HG03097 (cell line): ENCODE results near the gene KRT8.

Experiments used
- ATAC-seq: cut with Tn5 transposase; IDR thresholded peaks from one replicate; pipeline ENCODE4 v1.9.1; 2021; ENCODE audit not compliant: unreplicated experiment, low FRiP score

Gene KRT8

DNA sequence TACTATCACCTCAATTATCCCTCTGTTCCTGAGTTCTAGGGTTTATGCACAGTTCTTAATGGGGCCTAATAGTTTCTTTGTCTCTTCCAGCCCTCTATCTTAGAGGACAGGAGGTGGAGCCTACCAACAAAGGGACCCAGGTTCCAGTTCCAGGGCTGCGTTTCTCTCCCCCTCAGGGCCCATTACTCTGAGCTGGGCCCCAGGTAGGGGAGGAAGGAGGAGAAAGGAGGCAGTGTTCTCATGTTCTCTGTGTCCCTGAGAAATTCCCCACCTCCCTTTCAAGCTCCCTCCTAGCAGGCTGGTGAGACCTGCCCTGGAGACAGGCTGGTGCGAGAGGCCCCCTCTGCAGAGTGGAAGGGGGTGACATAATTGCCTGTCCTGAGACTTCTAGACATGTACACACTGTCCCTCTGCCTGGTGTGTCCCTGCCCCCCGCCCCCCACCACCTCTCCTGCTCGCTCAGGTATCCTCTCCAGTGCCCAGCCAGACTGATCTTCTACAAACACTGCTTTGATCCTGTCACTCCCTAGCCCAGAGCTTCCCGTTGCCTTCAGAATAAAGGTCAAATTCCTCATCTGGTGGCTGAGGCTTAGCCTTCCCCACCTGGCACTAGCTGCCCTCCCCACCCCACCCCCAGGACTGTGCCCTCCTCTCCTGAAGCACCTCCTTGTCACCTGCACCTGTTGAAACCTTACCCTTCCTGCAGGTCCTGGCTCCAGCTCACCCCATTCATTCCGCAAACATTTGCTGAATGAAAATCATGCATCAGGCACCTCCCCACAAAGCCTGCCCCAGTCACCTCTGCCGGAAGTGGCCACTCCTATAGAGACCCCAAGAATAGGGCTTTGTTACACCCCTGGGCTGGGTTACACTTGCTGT, 21.1 kb upstream of the KRT8 start:
- no peak for ATAC-seq

DNA sequence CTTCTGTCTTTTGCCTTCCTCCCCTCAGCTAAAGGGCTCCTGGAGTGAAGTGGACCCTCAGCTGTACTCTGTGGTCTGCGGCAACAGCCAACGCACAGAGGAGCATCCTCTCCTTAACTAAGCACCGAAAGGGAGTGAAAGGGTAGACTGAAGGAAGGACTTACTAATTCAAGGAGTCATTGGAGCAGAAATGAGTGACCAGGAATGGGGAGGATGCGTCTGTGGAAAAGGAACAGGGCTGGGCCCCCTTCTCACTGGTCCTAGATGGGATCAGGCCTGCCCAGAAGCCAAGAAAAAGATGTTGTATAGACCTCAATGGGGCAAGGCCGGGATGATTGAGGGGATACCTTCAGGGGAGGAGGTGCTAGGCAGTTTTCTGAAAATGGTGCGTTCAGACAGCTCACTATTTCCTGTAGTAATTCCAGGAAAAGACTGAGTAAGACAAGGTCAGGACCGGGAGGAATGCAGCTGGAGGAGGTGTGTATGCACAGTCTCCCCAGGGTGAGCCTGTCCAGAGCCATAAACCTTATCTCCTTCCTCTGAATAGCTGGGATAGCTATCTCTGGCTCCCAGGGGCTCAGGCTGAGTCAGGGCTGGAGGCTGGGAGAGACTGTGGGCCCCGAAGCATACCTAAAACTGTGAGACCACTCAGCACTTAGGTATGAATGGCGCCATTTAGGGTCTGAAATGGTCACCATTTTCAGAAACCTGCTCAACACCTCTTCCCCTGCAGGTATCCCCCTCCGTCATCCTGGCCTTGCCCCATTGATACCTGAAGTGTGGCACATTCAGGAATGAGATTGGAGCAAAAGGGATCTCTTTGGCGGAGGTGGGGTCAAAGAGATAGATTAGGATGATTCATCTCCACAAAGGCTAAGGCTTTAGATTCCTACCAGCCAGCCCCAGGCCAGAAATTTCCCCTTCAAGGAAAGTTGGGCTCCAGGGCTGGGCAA, 20.2 kb upstream of the KRT8 start:
- no peak for ATAC-seq

DNA sequence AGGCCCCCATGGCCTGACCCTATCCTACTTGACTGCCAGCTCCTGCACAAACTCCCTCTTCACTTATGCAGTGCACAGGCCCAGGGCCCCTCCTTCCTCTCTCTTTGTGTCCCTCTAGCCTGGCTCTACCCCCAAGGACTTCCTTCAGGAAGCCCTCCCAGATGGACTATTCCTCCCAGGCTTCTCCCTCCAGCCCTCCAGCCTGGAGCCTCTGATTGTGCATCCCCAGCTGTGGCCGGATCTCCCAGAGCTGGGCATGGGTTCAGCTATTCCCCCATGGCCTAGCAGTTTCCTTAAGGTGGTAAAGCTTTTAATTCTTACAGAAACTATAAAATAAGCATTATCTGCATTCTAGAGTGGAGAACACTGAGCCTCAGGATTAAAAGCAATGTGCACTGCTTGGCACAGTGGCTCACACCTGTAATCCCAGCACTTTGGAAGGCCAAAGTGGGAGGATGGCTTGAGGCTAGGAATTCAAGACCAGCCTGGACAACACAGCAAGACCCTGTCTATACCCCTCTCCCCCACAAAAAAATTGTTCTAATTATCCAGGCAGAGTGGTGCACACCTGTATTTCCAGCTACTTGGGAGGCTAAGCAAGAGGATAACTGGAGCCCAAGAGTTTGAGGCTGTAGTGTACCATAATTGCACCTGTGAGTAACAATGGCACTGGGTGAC, 16.8 kb upstream of the KRT8 start:
- no peak for ATAC-seq

DNA sequence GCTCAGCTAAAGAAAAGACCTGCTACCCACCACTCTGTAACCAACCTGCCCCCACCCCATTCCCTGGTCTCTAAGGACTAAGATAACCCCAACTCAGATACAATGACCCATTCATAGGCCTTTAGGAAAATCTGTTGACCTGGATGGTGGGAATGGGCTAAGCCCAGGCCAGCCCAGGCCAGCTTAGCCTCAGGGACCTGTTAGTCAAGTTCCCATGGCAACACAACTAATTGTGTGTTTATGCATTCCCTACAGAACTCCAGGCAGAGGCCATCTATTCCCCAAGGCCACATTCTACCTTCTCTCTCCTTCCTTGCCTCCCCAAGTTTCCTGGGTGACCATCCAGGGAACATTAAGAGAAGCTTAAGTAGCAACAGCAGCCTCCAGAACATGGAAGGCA, 16.1 kb upstream of the KRT8 start:
- no peak for ATAC-seq

DNA sequence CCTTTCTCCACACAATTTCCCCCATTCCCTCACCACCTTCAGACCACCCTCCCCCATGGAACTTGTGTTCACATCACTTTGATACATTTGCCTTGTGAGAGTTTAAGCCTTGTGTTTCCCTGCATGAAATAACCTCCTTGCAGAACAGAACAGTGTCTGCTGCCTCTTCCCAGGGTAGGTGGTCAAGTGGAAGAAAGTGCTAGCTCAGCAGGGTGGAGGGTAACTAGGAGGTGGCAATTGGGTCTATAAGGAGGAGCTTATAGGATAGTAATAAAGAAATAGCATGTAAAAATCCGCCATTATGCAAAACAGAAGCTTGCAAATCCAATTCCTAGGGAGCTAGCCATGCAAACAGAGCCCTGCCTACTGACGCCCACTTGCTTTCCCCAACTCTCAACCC, 13.9 kb upstream of the KRT8 start:
- ATAC-seq, result no peak

DNA sequence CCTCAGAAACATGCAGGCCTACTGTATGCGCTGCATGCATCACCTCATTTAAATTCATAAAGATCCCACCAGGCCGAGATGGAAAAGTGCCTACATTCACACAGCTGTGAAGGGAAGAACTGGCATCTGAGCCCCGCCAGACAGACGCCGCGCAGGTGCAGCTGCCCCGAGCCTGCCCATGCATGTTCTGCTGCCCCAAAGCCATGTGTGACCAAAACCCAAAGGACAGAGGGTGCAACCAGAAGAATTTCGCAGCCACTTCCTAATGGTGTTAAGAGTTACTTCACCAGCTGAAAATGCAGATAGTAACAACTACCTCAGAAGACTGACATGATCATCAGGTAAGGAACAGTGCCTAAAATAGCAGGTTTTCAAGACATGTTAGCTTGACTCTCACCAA, 13.5 kb upstream of the KRT8 start:
- ATAC-seq, result no peak

DNA sequence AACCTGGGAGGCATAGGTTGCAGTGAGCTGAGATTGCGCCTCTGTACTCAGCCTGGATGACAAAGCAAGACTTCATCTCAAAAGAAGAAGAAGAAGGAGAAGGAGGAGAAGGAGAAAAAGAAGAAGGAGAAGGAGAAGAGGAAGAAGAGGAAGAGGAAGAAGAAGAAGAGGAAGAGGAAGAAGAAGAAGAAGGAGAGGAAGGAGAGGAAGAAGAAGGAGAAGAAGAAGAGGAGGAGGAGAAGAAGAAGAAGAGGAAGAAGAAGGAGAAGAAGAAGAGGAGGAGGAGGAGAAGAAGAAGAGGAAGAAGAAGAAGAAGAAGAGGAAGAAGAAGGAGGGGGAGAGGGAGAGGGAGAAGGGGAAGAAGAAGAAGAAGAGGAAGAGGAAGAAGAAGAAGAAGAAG, 12.9 kb upstream of the KRT8 start:
- no peak for ATAC-seq

DNA sequence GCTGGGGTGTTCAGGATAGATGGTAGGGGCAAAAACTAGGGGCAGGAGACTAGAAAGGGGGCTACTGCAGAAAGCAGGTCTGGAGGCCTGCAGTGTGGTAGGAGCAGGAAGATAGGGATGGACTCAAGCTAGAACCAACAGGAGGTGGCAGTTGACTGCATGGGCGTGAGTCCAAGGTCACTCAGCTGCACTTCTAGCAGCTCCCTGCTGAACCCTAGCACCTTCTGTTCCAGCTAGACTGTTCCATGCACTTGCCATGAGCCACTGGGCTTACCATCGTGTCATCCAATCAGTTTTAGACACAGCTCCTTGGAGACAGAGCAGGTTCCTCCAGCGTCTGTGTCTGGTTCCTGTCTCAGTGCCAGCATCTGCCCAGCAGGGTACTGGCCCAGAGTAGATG, 11.3 kb upstream of the KRT8 start:
- no peak for ATAC-seq

DNA sequence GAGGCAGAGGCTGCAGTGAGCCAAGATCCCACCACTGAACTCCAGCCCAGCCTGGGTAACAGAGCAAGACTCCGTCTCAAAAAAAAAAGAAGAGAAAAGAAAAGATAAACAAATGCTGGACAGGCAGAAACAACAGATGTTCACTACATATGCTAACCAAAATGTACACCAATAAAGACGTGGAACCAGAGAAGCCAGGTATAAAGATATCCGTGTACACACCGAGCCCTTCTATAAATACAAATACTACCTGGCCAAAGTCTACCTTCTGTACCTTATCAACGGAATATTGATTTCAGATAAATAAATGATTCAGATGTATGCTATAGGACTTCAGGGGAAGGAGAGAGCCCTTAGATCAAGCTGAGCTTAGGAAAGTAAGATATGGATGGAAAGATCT, 10.8 kb upstream of the KRT8 start:
- ATAC-seq, result no peak

DNA sequence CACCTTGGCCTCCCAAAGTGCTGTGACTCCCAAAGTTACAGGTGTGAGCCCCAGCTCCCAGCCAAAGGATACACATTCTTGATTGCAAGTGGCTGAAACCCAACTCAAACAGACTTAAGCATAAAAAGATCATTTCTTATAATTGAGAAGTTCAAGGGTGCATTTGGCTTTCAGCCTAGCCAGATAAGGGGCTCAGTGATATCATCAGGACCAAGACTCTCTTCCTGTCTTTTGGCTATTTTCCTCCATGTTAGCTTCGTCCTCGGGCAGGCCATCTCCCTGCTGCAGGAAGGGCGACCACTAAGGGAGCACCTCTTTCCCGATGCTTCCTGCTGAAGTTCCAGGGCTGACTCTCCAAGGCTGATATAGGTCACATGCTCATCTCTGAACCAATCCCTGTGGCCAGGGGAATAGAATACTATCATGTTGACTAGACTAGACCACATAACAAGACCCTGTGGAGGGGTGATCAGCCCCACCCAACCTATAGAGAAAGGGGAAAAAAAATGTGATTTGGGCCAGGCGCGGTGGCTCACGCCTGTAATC, 9.8 kb upstream of the KRT8 start:
- no peak for ATAC-seq

DNA sequence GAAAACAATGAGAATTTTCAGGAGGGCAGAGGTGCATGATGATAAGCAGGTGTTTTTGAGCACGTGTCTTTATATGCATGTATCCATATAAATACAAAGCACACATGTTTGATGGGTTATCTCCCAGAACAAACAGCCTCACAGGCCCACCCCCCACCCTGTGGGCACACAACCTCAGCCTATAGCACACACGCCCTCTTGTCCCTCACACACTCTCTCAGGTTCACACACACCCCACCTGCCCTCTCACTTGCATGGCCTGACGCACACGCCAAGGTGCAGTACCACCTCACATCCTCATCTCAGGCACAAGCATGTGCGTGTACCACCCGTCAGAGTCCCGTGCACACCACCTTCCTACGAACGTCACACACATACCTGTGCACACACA, 8.6 kb upstream of the KRT8 start:
- ATAC-seq, result no peak

DNA sequence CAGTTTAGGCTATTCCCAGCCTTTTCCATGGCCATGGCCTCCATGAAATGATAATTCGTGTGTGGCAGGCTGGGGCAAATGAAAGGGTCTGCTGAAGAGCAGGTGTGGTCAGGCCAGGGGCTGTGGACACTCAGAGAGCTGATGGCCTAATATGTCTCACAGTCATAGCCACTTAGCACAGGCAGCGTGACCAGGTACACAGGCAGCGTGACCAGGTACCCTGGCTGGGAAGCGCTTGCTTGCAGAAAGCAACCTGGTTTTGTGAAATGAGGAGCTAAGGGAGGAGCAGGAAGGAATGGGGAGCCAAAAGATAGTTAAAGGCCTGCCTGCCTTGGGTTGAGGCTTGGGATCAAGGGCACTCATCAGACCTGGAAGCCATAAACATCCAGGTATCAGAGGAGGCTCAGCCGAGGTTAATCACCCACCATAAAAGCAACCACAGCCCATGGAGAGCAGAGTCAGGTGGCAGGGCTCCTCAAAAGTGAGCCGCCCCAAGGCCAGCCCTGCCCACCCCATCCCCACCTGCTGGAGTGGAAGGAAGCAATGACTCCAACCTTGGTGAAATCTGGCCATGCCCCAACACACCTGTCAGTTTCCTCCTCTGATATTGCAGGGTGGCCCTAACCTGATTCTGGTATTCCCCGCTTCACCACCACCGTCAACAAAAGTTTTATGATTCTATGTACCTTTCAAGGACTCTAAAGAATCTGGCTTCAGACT, 8.0 kb upstream of the KRT8 start:
- no peak for ATAC-seq

DNA sequence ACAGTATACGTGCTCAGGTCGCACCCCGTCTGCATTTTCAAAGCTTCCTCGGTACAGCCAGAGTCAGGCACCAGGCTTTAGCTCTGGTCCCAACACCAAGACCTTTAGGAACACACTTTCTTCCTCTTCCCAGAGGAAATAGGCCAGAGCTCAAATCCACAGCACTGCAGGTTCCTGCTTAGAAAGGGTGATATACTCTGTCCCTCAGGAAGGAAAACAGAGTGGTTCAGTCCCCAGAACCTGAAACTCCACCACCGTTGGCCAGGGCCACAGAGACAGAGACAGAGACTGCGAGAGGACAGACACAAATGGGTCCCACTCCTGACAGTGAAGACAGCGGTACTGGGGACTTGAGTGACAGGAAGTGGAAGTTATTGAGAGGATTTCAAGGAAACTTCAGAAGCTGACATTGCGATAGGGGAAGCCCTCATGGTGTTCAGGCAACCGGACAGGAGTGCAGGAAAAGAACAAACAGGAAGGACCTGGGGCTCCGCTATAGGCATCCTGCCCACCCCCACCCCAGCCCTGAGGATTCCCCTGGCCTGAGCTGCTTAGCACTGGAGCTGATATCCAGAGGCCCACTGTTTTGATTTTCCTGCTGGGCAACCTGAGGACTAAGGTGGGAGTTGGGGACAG, 5.5 kb upstream of the KRT8 start:
- ATAC-seq, result no peak

DNA sequence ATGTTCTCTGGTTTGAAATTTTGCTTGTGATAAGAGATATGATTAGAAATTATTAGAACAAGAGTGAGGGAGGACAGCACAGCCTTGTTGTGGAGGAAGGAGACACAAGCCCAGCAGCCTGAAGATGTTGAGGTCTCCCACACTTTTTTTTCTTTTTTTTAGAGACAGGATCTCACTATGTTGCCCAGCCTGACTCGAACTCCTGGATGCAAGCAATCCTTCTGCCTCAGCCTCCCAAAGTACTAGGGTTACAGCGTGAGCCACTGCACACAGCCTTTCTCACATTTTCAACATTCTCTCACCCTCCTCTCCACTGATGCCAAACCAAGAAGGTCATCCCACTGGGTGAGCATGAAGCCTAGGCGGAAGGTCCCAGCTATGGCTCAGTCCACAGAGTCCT, 4.9 kb upstream of the KRT8 start:
- no peak for ATAC-seq

DNA sequence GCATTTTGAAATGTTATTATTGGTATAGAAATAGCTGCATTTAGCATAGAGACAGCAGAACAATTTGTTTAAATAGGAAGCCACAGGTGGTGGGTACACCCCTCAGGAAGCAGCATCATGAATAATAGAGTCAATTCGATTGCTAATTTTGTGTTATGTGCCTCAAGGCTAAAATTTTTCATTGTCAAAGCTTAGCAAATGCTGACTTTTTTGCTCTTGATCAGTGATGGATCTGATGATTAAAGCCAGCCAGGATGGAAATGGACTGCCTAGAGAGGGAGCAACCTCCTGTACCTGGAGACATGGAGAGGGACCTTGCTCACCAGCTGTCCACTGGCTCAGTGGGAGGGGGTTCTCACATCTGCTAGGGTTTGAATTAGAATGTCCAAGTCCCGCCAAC, 4.5 kb upstream of the KRT8 start:
- no peak for ATAC-seq

DNA sequence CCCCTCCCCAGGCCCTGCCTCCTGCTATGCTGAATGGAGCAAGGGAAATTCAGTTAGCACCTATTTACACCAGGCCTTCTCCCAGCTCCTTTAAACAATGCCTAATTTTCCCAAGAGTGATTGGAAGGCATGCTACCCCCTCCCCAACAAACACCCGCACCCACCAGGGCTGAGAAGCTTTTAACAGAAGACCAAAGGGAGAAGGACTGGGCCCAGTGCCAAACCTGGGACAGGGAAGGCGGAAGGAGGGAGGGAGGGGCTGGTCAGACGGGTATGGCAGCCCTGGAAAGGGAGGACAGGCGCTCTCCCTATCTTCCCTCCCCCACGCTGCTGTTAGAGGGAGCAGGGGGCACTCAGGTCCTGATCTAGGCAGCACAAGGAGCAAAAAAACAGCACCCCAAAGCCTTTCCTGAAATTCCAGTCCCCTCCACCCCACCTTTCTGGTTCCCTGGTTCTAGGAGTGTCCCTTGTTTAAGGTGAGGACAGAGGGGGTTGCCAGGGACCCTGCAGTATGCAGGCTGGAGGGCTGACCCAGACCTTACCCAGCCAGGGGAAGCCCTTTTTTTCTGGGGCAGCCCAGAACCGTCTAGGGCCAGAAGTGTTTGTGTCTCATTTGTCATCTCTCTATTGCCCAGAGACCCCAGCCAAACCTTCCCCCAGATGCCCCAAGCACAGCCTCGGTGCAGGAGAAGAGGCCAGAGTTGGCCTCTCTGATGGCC, 2.4 kb upstream of the KRT8 start:
- ATAC-seq, result no peak

DNA sequence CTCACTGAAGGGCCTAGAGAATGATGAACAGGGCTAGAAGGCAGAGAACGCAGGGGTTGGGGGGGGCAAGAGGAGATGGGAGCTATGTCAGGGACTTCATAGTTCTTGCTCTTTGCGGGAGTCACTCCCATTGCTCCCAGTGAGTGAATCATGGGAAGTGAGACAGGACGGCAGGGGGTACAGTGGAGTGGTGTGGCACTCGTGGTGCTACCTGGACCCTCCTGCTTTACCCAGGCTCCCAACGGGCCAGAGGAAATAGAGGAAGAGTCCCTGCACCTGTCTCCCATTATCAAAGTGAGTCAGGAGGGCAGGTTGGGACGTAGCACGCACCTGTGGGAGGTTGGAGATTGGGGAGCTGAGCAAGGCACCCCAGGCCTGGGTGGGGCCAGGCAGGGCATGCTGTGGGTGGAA, 1.3 kb upstream of the KRT8 start:
- ATAC-seq, result no peak

DNA sequence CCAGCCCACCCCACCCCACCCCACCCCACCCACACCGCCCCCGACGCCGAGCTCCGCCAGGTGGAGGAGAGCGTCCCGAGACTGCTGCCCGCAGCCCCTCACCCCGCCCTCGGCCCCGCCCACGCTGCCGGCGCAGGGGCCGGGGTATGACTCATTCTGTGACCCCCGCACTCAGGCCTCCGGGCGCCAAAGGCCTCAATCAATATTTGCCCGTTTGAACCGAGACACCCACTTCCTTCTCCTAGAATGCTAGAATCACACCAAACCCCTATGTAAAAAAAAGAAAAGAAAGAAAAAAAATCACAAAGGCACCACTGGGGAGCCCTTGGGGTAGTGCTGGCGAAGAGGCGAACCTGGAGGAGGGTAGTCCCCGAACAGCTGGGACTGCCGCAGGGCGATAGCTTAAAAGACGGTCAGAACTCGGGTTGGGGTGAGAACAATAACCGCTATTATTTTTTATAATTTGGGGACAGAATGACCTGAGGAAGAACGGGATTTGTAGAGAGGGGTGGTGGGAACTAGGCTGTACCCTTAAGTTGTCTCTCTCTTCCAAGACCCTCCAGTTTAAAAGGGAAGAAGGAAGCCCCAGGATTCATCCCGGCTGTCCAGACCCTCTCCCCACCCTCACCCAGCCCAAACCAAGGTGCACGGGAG, 894 bp downstream of the KRT8 start:
- no peak for ATAC-seq
